Urinary bladder (tissue), 4 donors: Measurements from ENCODE around the gene MRPL21. TPM values are rescaled to one million over a fixed set of nuclear protein-coding genes. Genes with fewer than 3 reads are reported as not detected.

Source experiments
- DNase-seq: peaks from one replicate; pipeline ENCODE4 v3.0.0-alpha.2; 2015; ENCODE audit errors: extremely low spot score
- H3K27ac ChIP-seq: one replicate; pipeline ENCODE4 v1.5.1; 2013; ENCODE audit warnings: low read depth, mild to moderate bottlenecking, moderate library complexity
- H3K36me3 ChIP-seq: one replicate; pipeline ENCODE4 v1.6.1; 2013; ENCODE audit warnings: mild to moderate bottlenecking, moderate library complexity; ENCODE audit not compliant: insufficient read depth
- H3K4me1 ChIP-seq: one replicate; pipeline ENCODE4 v1.6.1; 2013; ENCODE audit warnings: mild to moderate bottlenecking, moderate library complexity; ENCODE audit not compliant: insufficient read depth
- H3K4me3 ChIP-seq: one replicate; pipeline ENCODE4 v1.5.1; 2013; ENCODE audit warnings: low read depth, low read length
- WGBS: extraction: QIAGEN DNeasy Blood & Tissue Kit; methylation state at CpG from one replicate; pipeline ENCODE4 v1.1.7; 2013; 5-methylcytosine and 5-hydroxymethylcytosine counted together
- polyA plus RNA-seq: library from polyadenylated mRNA; stranded (reverse); fragments of 200-250 nt; gene quantifications from one replicate; pipeline ENCODE4 v1.2.3, GENCODE V29; 2013
- total RNA-seq: library from RNA; depleted of rRNA; stranded (reverse); fragments of >200 nt; gene quantifications from one replicate; pipeline ENCODE4 v1.2.3, GENCODE V29; 2014
- donor health status: healthy with polysubstance abuse.
- donor health status: healthy.

MRPL21 gene
- total and polyA plus RNA-seq, 2 donors = 46.1 to 80.8 TPM

DNA sequence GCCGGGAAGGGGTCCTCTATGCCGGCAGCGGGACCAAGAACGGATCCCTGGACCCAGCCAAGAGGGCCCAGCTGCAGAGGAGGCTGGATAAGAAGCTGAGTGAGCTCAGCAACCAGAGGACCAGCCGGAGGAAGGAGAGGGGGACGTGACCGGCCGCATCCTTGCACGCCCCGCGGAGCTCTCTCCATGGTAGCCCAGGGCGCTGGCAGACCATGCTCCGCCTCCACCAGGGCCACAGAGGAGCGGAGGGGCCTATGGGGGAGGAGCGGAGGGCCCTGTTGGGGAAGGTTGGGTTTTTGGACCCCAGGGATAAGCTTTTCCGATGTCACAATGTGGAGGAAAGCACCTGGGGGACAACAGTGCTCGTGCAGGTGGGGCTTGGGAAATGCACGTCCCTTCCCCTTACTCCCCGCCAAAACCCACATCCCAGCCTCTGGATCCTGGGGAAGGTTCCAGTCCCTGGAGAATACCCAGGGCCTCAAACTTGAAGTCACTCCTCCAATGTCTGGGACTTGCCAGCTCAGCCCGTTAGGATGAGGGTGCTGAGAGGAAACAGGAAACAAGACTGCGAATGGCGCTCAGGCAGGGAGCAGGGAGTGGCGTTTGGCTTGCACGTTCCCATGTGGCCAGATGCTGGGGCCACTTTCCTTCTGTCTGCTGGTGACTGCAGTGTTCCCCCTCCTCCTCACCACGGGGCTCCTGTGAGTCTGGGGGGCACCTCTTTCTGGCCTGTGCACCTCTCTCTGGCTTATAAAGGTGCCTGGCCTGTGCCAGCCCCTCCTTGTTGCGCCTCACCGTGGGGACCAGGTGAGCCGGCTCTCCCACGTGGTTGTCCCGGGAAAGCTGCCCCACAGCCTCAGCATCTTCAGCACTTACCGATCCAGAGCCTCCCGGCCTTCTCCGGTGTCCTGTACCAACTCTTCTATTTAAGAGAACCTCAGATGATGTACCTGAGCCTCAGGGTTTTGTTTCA, 36.2 kb upstream of the MRPL21 start:
- peaks cover 4% of the 10 kb centered on the region for H3K36me3 ChIP-seq
- no peak overlapping the region for H3K27ac ChIP-seq
- no peaks in the 10 kb centered on the region for H3K4me1 ChIP-seq
- WGBS = 84% methylated on average over 33 of the region's 33 CpGs
- no peak for DNase-seq
- H3K4me3 ChIP-seq = no peak overlapping the region

DNA sequence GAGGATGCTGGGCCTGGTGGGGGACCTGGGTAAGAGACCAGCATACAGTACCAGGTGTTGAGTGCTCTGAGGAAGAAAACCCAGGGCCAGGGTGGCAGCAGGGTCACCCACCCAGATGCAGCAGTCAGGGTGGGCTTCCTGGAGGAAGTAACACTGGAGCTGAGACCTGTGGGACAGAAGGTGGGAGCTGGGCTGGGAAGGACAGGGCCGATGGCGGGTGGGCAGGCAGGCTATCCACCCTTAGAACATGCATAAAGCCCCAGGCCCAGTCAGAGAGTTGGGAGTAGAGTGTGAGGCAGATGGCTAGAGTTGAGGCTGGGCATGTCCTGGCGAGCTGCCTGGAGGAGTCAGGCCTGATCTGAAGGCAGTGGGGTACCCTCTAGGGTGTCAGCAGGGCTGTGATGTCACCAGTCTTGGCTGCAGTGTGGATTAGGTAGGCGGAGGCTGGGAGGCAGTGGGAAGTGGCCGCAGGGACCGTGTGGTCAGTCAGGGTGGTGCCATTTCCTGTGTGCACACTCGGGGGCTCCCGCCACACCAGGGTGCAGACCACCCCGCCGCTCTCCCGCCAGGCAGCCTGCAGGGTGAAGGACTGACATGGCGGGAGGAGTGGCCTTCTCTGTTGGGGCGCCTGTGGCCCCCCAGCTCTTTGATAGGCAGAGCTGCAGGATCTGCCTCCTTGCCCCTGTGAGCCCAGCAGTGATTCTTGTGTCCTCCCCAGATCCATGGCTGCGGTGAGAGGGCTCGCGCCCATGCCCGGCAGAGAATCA, 35.4 kb upstream of the MRPL21 start:
- no peaks in the 10 kb centered on the region for H3K4me1 ChIP-seq
- WGBS = 91% methylated on average over 17 of the region's 17 CpGs
- no peak overlapping the region for H3K4me3 ChIP-seq
- peaks cover 4% of the 10 kb centered on the region for H3K36me3 ChIP-seq
- no peak overlapping the region for H3K27ac ChIP-seq
- DNase-seq = no peak

- peaks cover 4% of the 10 kb centered on the region for H3K36me3 ChIP-seq
- no peak overlapping the region for H3K27ac ChIP-seq
- WGBS = 88% methylated on average over 18 of the region's 18 CpGs
- no peak for DNase-seq
- H3K4me1 ChIP-seq = no peaks in the 10 kb centered on the region
- no peak overlapping the region for H3K4me3 ChIP-seq
Measured at GRCh38 chr11:68938088-68938487, 34.5 kb upstream of the MRPL21 start.

DNA sequence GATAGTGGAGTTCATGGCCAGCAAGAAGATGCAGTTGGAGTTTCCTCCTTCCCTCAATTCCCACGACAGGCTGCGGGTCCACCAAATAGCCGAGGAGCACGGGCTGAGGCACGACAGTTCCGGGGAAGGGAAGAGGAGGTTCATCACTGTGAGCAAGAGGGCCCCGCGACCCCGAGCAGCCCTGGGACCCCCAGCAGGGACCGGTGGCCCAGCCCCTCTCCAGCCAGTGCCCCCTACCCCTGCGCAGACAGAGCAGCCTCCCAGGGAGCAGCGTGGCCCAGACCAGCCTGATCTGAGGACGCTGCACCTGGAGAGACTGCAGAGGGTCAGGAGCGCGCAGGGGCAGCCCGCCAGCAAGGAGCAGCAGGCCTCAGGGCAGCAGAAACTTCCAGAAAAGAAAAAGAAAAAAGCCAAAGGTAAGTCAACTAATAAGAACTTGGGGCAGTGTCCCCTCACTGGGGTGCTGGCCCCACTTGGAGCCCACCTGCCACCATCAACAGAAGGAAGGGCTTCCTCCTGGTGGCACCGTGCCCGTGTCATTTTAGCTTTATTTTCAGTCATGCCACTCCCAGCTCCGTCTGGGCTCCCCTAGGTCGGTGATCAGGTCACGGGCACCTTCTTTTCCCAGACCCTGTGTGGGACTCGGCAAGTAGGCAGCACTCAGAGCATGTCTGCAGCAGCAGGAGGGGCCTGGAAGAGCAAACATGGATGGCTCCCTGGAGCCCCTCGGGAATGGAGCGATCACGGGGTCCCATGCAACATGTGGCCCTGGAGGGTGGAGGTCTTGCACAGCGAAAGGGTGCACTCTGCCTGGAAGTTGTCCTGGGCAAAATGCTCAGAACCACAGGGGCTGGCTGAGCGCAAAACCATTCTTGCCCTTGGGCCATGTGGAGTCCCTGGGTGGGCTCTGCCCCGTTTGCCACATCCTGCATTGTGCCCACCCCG, 33.3 kb upstream of the MRPL21 start:
- WGBS = 93% methylated on average over 29 of the region's 29 CpGs
- DNase-seq = no peak
- peaks cover 4% of the 10 kb centered on the region for H3K36me3 ChIP-seq
- H3K4me1 ChIP-seq = no peaks in the 10 kb centered on the region
- H3K4me3 ChIP-seq = no peak overlapping the region
- H3K27ac ChIP-seq = no peak overlapping the region

DNA sequence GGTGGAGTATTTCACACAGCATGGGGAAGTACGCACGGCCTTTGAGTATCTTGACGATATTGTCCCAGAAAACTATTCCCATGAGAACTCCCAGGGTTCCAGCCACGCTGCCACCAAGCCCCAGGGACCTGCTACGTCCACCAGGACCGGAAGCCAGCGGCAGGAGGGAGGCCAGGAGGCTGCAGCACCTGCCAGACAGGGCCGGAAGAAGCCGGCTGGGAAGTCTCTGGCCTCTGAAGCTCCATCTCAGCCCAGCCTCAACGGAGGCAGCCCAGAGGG, 32.7 kb upstream of the MRPL21 start:
- 89% methylated on average over 10 of the region's 10 CpGs for WGBS
- H3K36me3 ChIP-seq = peaks cover 4% of the 10 kb centered on the region
- no peak for DNase-seq
- no peak overlapping the region for H3K4me3 ChIP-seq
- H3K4me1 ChIP-seq = no peaks in the 10 kb centered on the region
- H3K27ac ChIP-seq = no peak overlapping the region

DNA sequence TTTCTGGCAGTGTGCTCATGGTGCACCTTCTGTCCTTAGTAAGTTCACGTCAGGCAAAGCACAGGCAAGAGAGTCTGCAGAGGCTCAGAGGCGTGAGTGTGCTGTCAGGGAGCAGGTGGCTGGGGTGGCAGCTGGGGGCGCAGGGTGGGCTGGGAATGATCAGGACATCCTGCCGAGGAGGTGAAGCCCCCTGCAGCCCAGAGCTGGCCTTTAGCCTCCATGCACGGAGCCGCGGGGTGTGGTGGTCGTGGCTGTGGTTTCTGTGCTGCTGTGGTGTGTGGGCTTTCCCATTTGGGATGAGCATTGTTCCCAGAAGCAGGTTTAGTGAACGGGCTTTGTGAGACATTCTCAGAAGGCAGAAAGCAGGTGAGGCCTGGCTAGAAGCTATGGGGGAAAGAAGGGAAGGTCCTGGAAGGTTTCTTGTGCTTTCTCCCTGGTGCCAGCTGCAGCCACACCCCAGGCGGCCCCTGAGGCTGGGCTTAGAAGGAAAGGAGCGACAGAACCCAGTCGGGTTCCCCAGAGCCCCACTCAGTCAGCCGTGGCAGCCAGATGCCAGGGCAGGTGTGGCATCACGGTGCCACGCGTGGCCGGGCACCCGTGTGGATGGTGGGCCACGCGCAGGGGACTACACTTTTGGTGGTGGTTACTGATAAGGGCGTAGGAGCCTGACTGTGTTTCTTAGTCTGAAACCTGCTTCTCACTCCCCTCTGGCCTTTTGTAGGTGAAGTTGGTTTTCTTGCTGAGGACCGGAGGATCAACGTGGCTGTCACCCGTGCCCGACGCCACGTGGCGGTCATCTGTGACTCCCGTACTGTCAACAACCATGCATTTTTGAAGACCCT, 32.1 kb upstream of the MRPL21 start:
- Histone ChIP-seq H3K4me3 (no peak overlapping the region), H3K36me3 (peaks cover 4% of the 10 kb centered on the region), H3K27ac (no peak overlapping the region), H3K4me1 (no peaks in the 10 kb centered on the region)
- 95% methylated on average over 29 of the region's 29 CpGs for WGBS
- no peak for DNase-seq

- DNase-seq = no peak
- Histone ChIP-seq H3K4me3 (no peak overlapping the region), H3K36me3 (peaks cover 4% of the 10 kb centered on the region), H3K27ac (no peak overlapping the region), H3K4me1 (no peaks in the 10 kb centered on the region)
- WGBS = 95% methylated on average over 15 of the region's 15 CpGs
Measured at GRCh38 chr11:68935066-68935465, 31.4 kb upstream of the MRPL21 start.

GRCh38 chr11:68934666-68935065, 31.0 kb upstream of the MRPL21 start:
- H3K4me3 ChIP-seq = no peak overlapping the region
- 95% methylated on average over 13 of the region's 13 CpGs for WGBS
- H3K4me1 ChIP-seq = no peaks in the 10 kb centered on the region
- H3K36me3 ChIP-seq = peaks cover 6% of the 10 kb centered on the region
- no peak for DNase-seq
- no peak overlapping the region for H3K27ac ChIP-seq

DNA sequence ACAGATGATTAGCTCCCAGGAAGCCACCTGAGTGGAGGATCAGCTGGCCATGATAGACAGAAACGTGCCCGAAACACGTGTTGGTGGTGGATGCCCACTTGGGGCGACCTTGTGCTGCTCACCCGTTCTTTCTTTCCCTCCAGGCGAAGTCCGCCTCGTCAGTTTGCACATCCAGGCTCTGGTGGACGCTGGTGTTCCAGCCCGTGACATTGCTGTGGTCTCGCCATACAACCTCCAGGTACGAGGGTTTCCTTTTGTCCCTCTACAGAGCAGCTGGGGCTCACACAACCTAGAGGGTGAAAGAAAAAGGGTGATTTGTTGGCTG, 30.7 kb upstream of the MRPL21 start:
- 92% methylated on average over 12 of the region's 12 CpGs for WGBS
- H3K36me3 ChIP-seq = peaks cover 10% of the 10 kb centered on the region
- no peaks in the 10 kb centered on the region for H3K4me1 ChIP-seq
- no peak for DNase-seq
- no peak overlapping the region for H3K4me3 ChIP-seq
- H3K27ac ChIP-seq = no peak overlapping the region

DNA sequence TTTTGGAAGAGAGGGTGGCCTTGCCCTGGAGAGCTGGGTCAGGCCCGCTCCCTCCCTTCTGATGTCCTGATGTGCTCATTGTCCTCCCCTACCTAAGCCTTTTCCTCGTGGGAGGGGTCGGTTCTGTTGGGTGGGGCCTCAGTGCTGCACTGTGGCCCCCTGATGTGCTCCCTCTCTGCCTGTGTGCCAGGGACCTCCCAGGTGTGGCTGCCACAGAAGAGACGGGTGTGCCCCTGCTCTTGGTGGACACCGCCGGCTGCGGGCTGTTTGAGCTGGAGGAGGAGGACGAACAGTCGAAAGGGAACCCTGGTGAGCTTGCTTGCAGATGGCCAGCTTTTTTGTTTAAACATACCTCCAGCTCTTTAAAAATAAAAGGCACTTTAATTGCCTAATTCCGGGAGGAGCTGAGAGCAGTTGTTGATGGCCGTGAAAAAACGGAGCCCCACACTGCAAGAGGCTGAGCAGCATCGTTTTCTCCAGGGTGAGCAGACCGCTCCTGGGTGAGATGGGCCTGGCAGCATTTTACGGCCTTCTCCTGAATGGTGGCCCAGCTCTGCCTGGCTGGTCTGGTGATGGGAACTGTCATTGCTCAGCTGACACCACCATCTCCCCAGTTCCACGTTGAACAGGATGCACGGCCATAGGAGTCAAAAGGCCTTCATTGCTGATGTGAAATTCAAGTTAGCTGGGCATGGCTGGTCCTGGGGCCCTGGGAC, 30.1 kb upstream of the MRPL21 start:
- no peaks in the 10 kb centered on the region for H3K4me1 ChIP-seq
- H3K36me3 ChIP-seq = peaks cover 12% of the 10 kb centered on the region
- WGBS = 75% methylated on average over 17 of the region's 17 CpGs
- H3K27ac ChIP-seq = no peak overlapping the region
- no peak overlapping the region for H3K4me3 ChIP-seq
- no peak for DNase-seq

- Histone ChIP-seq H3K4me3 (no peak overlapping the region), H3K27ac (no peak overlapping the region), H3K4me1 (no peaks in the 10 kb centered on the region), H3K36me3 (peaks cover 10% of the 10 kb centered on the region)
- WGBS = 96% methylated on average over 24 of the region's 24 CpGs
- DNase-seq = no peak
Measured at GRCh38 chr11:68932933-68933577, 29.4 kb upstream of the MRPL21 start.

DNA sequence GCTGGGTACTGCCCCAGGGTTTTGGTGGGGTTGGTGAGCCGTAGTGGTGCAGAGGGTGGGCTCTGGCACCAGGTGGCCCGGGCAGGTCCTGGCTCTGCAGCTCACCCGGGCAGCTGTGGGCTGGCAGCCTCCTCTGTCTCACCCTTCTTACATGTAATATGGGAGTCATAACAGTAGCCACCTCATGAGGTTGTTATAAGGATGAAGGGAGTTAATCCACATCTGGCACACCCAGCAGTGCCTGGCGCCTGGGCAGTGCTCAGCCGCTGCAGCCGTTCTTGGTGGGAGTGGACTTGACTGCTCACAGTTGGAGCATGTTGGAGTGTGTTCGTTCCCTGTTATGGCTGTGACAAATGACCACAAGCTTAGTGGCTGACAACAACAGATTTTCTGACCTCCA, 28.7 kb upstream of the MRPL21 start:
- Histone ChIP-seq H3K4me1 (no peaks in the 10 kb centered on the region), H3K27ac (no peak overlapping the region), H3K36me3 (peaks cover 10% of the 10 kb centered on the region), H3K4me3 (no peak overlapping the region)
- 90% methylated on average over 7 of the region's 7 CpGs for WGBS
- no peak for DNase-seq
